ENCODE measurements around the gene ISM1. TPM values are rescaled to one million over a fixed set of nuclear protein-coding genes. Genes with fewer than 3 reads are reported as not detected.

The ISM1 gene
- total RNA-seq, 4 donors from 2014 or later = 0.70 to 3.3 (median 1.7) TPM

DNA sequence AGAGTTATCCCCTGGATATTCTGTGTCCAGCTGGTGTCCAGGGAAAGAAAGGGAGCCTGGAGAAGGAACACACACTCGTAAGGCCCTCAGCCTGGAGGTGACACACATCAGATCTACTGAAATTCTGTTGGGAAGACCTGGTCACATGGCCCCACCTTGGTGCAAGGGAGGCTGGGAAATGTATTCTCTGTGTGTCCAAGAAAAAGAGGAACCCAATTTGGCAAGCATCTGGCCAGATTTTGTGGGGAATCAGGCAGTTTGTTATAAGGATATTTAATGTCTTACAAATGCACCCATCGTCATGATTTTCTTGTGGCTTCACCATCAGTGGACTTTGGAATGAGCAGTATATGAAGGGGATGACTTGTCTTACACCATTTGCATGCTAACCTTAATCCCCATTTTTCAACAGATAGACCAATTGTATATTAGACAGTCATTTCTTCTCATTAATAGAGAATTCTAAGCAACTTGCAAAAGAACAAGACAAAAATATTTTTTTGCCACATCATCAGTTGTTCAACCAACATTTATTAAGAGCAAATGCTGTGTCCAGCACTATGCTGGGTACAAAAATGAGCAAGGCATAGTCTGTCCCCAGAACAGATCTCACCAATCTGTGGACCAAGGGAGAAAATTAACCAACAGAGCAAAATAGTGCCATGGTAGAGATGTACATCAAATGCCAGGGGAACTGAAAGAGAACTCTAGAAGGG is 59.7 kb downstream of the ISM1 start:
- no peak overlapping the region for H3K27ac ChIP-seq
- H3K4me3 ChIP-seq = no peak overlapping the region
- no peaks in the 10 kb centered on the region for H3K4me1 ChIP-seq
- DNase-seq = no peak
- H3K27me3 ChIP-seq = no peaks in the 10 kb centered on the region
- no peaks in the 10 kb centered on the region for H3K9me3 ChIP-seq
- H3K36me3 ChIP-seq = no peaks in the 10 kb centered on the region
- TF ChIP-seq POLR2A (IDR thresholded peaks at IDR 0.05) = no peak
- TF ChIP-seq, protein P1, sequence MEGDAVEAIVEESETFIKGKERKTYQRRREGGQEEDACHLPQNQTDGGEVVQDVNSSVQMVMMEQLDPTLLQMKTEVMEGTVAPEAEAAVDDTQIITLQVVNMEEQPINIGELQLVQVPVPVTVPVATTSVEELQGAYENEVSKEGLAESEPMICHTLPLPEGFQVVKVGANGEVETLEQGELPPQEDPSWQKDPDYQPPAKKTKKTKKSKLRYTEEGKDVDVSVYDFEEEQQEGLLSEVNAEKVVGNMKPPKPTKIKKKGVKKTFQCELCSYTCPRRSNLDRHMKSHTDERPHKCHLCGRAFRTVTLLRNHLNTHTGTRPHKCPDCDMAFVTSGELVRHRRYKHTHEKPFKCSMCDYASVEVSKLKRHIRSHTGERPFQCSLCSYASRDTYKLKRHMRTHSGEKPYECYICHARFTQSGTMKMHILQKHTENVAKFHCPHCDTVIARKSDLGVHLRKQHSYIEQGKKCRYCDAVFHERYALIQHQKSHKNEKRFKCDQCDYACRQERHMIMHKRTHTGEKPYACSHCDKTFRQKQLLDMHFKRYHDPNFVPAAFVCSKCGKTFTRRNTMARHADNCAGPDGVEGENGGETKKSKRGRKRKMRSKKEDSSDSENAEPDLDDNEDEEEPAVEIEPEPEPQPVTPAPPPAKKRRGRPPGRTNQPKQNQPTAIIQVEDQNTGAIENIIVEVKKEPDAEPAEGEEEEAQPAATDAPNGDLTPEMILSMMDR (IDR thresholded peaks at IDR 0.05) = no peak

DNA sequence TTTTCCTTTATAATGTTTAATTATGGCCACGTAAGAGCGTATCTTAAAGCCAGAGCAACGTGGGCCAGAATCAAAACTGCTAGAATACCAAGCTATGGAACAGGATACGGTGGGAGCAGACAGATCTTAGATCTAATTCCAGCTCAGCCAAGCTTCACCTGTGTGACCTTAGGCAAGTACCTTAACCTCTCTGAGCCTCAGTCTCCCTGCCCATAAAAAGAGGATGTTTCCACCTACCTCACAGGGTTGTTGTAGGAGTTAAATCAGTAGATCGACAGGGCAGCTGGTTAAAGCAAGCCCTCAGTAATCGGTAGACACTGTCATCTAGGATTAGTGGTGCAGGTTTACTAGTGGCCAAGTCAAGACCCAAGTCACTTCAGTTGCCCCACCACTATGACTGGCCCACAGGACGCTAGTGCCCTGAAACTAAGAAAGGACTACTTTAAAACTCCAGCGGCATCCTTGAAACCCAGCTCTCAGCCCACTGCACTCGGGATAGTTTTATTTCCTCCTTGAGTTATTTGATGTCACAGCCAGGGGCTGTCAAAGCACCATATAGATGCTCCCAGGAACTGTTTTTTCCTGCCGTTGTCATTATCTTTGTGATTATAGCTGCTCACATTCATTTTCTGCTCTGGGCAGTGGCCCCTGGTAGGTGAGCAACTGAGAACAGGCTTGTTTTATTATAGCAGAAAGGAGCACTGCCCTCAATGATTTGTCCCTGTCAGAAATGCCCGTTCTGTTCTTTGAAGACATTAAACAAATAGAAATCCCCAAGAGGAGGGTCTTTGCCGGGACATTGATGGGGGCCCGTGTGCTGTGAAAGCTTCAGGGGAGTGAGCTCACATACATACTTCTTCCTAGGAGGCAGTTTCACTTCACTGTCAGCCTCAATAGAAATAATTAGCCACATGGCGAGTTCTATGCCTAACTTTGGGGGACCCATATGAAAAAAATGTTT is 63.1 kb downstream of the ISM1 start:
- H3K27ac ChIP-seq = no peak overlapping the region
- TF ChIP-seq, protein P1 (IDR thresholded peaks at IDR 0.05) = no peak
- no peak for TF ChIP-seq POLR2A (IDR thresholded peaks at IDR 0.05)
- no peak for DNase-seq
- H3K9me3 ChIP-seq = no peaks in the 10 kb centered on the region
- H3K36me3 ChIP-seq = no peaks in the 10 kb centered on the region
- no peak overlapping the region for H3K4me3 ChIP-seq
- H3K4me1 ChIP-seq = no peaks in the 10 kb centered on the region
- no peaks in the 10 kb centered on the region for H3K27me3 ChIP-seq

DNA sequence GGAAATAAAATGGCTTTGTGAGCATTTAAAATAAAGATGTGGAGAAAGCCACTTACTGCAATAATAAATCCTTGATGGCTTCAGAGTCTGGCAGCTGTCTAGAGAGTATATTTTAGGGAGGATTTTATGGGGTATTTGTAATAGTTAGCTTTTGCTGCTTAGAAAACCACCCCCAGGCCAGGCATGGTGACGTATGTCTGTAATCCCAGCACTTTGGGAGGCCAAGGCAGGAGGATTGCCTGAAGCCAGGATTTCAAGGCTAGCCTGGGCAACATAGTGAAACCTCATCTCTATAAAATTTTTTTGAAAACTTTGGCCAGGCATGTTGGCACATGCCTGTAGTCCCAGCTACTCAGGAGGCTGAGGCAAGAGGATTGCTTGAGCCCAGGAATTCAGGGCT is 63.8 kb downstream of the ISM1 start:
- H3K27ac ChIP-seq = no peak overlapping the region
- no peak overlapping the region for H3K4me3 ChIP-seq

DNA sequence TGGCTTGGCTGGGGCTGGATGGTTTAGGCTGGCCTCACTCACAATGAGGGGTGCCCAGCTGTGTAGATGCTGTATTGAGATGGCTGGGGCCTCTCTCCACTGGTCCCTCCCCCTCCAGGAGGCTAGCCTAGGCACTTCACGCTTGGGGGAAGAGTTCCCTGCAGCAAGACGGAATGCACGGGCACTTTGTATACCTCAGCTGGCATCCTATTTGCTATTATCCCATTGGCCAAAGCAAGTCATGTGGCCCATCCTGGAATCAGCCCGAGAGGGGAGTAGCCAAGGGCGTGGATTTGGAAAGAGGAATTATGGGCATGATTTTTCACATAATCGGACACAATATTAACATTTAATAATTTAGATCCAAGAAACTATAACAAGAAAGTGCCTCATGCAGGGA is 64.3 kb downstream of the ISM1 start:
- Histone ChIP-seq H3K4me1 (no peaks in the 10 kb centered on the region), H3K4me3 (no peak overlapping the region), H3K27ac (no peak overlapping the region), H3K36me3 (no peaks in the 10 kb centered on the region), H3K9me3 (no peaks in the 10 kb centered on the region), H3K27me3 (no peaks in the 10 kb centered on the region)
- TF ChIP-seq, protein P1 (IDR thresholded peaks at IDR 0.05) = no peak
- no peak for TF ChIP-seq POLR2A (IDR thresholded peaks at IDR 0.05)
- DNase-seq = no peak

More for the DNA sequence above, 63.8 kb downstream of the ISM1 start:
- DNase-seq = no peak
- no peaks in the 10 kb centered on the region for H3K36me3 ChIP-seq
- H3K9me3 ChIP-seq = no peaks in the 10 kb centered on the region
- H3K4me1 ChIP-seq = no peaks in the 10 kb centered on the region
- TF ChIP-seq POLR2A (IDR thresholded peaks at IDR 0.05) = no peak
- TF ChIP-seq, protein P1 (IDR thresholded peaks at IDR 0.05) = no peak
- no peaks in the 10 kb centered on the region for H3K27me3 ChIP-seq

DNA sequence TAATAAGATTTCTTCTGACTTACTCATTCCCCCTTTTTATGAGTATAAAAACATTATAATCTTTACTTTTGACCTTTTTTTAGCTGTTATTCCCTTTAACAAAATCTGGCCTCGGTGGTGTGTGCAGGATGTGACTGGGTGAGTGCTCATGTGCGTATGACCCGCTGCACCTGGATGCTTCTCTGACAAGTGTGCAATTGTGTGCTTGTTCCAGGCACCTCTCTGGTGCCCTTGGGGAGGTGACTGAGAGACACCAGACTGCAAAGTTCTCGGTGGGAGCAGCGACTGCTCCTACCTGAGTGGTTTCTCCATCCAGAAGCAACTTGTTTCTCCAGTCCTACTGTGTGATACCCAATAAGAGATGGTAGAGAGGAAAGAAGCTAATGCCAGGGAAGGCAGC is 65.0 kb downstream of the ISM1 start:
- H3K4me1 ChIP-seq = no peaks in the 10 kb centered on the region
- no peak overlapping the region for H3K27ac ChIP-seq
- TF ChIP-seq POLR2A (IDR thresholded peaks at IDR 0.05) = no peak
- TF ChIP-seq, protein P1 (IDR thresholded peaks at IDR 0.05) = no peak
- DNase-seq = no peak
- no peaks in the 10 kb centered on the region for H3K9me3 ChIP-seq
- no peak overlapping the region for H3K4me3 ChIP-seq
- H3K27me3 ChIP-seq = no peaks in the 10 kb centered on the region
- H3K36me3 ChIP-seq = no peaks in the 10 kb centered on the region
